Activated CD8-positive, alpha-beta memory T cell treated with anti-CD3 and anti-CD28 coated beads, Interleukin-2, amount 50 U/mL, for 4 hours (primary cell): ENCODE data around the gene CNTN4.
"Not testable (repeated sequence)": the region's sequence is repeated elsewhere in the genome, so short reads cannot be mapped to it uniquely, and the experiment has no call there.

Experiments used
- DNase-seq: peaks from one replicate; pipeline ENCODE4 v3.0.0-alpha.2; 2020

Gene CNTN4

GRCh38 chr3:2873986-2874385 lies 775.3 kb downstream of the CNTN4 start:
- no peak for DNase-seq

- DNase-seq = no peak
These were observed 777.0 kb downstream of the CNTN4 start for GRCh38 chr3:2875699-2876098.

GRCh38 chr3:2876362-2876761 lies 777.7 kb downstream of the CNTN4 start:
- DNase-seq = no peak

GRCh38 chr3:2879023-2879422 lies 780.4 kb downstream of the CNTN4 start:
- no peak for DNase-seq

GRCh38 chr3:2879587-2879986 lies 780.9 kb downstream of the CNTN4 start:
- DNase-seq = no peak

GRCh38 chr3:2880218-2880756 lies 781.6 kb downstream of the CNTN4 start:
- DNase-seq = no peak

GRCh38 chr3:2883283-2883682 lies 784.6 kb downstream of the CNTN4 start:
- no peak for DNase-seq

GRCh38 chr3:2888592-2888991 lies 789.9 kb downstream of the CNTN4 start:
- no peak for DNase-seq

- no peak for DNase-seq
These were observed 791.1 kb downstream of the CNTN4 start for GRCh38 chr3:2889736-2890135.

- no peak for DNase-seq
These were observed 797.8 kb downstream of the CNTN4 start for GRCh38 chr3:2896308-2896939.

- DNase-seq = no peak
These were observed 799.2 kb downstream of the CNTN4 start for GRCh38 chr3:2897821-2898220.

- no peak for DNase-seq
These were observed 800.1 kb downstream of the CNTN4 start for GRCh38 chr3:2898591-2899353.

- DNase-seq = no peak
These were observed 805.4 kb downstream of the CNTN4 start for GRCh38 chr3:2904054-2904453.

GRCh38 chr3:2908693-2909351 lies 810.2 kb downstream of the CNTN4 start:
- DNase-seq = no peak

- no peak for DNase-seq
These were observed 812.3 kb downstream of the CNTN4 start for GRCh38 chr3:2910997-2911396.

GRCh38 chr3:2915826-2916225 lies 817.2 kb downstream of the CNTN4 start:
- no peak for DNase-seq

- not testable (repeated sequence) for DNase-seq
These were observed 818.0 kb downstream of the CNTN4 start for GRCh38 chr3:2916640-2917039.

- DNase-seq = no peak
These were observed 821.4 kb downstream of the CNTN4 start for GRCh38 chr3:2920103-2920502.

GRCh38 chr3:2921452-2921851 lies 822.8 kb downstream of the CNTN4 start:
- no peak for DNase-seq

GRCh38 chr3:2921903-2922302 lies 823.2 kb downstream of the CNTN4 start:
- DNase-seq = no peak

- no peak for DNase-seq
These were observed 824.7 kb downstream of the CNTN4 start for GRCh38 chr3:2923390-2923789.

- no peak for DNase-seq
These were observed 828.6 kb downstream of the CNTN4 start for GRCh38 chr3:2927259-2927658.

- DNase-seq = no peak
These were observed 830.9 kb downstream of the CNTN4 start for GRCh38 chr3:2929574-2929973.

- DNase-seq = no peak
These were observed 832.6 kb downstream of the CNTN4 start for GRCh38 chr3:2931265-2931664.
